Activated T-helper 17 cell treated with anti-CD3 and anti-CD28 coated beads, Interleukin-2, amount 50 U/mL, for 72 hours (primary cell): Measurements from ENCODE around the gene C9orf78. TPM values are rescaled to one million over a fixed set of nuclear protein-coding genes. Genes with fewer than 3 reads are reported as not detected.

Source experiments
- ATAC-seq: fragments of 150-1000 bp; cut with Tn5 transposase; replicated peaks from 2 replicates; pipeline ENCODE4 v1.10.0; 2021; ENCODE audit warnings: mild to moderate bottlenecking, moderate library complexity
- H3K27ac Mint-ChIP-seq: one replicate; pipeline ENCODE4 v1.8.0; 2022; ENCODE audit warnings: mixed read lengths
- H3K27me3 Mint-ChIP-seq: one replicate; pipeline ENCODE4 v1.8.0; 2022; ENCODE audit warnings: mixed read lengths
- H3K36me3 Mint-ChIP-seq: one replicate; pipeline ENCODE4 v1.8.0; 2022; ENCODE audit warnings: low read depth, mild to moderate bottlenecking, mixed read lengths
- H3K4me1 Mint-ChIP-seq: one replicate; pipeline ENCODE4 v1.8.0; 2022; ENCODE audit warnings: mixed read lengths
- H3K4me3 Mint-ChIP-seq: one replicate; pipeline ENCODE4 v1.8.0; 2022; ENCODE audit warnings: mild to moderate bottlenecking, mixed read lengths
- H3K9me3 Mint-ChIP-seq: one replicate; pipeline ENCODE4 v1.8.0; 2022; ENCODE audit warnings: mixed read lengths
- total RNA-seq, 2 donors: library from RNA; stranded (reverse); gene quantifications; one replicate each; pipeline ENCODE4 v1.2.3, GENCODE V29; 2022

Gene C9orf78
- total RNA-seq, 2 donors from 2014 or later, result 23.4 to 73.3 TPM

DNA sequence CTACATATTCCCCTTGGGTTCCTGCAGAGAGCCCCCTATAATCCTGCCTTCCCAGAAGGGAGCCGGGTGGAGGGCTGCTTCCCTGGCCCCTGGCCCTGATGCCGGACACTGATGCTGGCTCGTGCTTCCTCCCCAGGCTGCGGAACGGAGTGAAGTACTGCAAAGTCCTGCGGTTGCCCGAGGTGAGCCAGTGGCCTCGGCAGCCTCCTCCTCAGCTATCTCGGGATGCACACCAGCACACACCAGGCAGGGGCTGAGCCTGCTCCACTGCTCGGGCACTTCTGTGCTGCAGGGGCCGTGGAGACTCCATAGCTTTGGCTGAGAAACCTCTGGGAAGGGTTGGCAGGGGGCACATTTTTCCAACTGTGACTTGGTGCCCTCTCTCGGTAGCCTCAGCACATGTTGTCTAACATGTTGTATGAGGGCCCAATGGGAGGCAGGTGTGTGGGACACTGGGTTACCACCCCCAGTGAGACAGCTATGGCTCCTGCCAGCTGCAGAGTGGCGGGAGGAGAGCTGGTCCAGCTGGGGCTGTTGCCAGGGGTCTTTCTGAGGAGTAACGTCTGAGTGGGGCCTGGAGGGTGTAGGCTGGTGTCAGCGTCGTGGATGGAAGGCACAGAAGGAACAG lies 38.6 kb upstream of the C9orf78 start:
- Mint-ChIP-seq H3K9me3 (no peaks in the 10 kb centered on the region), H3K27me3 (no peaks in the 10 kb centered on the region), H3K36me3 (peaks cover 61% of the 10 kb centered on the region), H3K27ac (peak overlapping the region; percentile 17), H3K4me3 (no peak overlapping the region), H3K4me1 (no peaks in the 10 kb centered on the region)
- ATAC-seq, result no peak

DNA sequence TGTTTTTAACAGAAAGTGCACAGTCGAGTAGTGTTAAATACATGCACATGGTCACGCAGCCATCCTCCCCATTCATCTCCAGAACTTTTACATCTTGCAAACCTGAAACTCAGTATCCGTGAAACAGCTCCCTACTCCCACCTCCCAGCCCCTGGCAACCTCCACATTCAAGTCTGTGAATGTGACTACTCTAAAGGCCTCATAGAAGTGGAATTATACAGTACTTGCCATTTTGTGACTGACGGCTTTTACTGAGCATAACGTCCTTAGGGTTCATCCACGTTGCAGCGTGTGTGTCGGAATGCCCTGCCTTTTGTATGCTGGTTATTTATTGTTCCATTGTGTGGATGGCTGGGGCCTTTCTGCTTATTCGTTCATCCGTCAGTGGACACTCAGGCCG lies 36.0 kb upstream of the C9orf78 start:
- Mint-ChIP-seq H3K36me3 (peaks cover 51% of the 10 kb centered on the region), H3K9me3 (no peaks in the 10 kb centered on the region), H3K27ac (peak overlapping the region; percentile 29), H3K4me1 (peaks cover 15% of the 10 kb centered on the region), H3K27me3 (no peaks in the 10 kb centered on the region), H3K4me3 (peak overlapping the region; percentile 71)
- no peak for ATAC-seq

DNA sequence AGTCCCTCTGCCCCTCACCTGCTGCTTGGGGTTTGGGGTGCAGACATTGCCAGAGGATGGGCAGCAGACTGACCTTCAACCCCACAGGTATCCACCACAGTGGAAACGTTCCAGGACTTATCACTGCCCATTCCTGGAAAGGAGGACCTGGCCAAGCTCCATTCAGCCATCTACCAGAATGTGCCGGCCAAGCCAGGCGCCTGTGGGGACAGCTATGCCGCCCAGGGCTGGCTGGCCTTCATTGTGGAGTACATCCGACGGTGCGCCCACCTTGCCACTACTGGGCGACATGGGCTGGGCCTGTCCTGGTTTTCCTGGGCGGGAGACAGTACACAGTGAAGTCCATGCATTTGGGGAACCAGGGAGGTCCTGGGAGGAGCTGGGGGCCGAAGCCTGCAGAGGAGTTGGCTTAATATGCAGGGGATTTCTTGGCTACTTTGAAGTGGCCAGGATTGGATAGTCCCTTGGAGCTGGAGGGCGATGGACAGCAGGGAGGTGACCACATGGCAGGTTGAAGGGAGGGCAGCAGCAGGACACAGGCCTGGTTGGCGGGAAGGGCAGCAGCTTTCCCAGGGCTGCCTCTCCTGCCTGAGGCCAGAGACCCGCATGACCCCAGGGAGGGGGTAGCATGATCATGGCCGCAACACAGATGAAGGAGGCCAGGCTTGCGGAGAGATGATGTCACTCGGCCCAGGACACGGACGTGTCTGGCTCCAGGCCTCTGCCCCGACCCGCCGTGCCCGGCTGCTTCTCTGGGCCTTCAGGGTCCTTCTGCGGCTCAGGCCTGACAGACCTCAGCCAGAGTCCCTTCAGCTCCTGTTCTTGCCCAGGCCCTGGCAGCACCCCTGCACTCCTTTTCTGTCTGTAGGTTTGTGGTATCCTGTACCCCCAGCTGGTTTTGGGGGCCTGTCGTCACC lies 34.8 kb upstream of the C9orf78 start:
- Mint-ChIP-seq H3K27ac (peak overlapping the region; percentile 87), H3K4me1 (peaks cover 21% of the 10 kb centered on the region), H3K36me3 (peaks cover 53% of the 10 kb centered on the region), H3K4me3 (peak overlapping the region; percentile 71), H3K9me3 (no peaks in the 10 kb centered on the region), H3K27me3 (no peaks in the 10 kb centered on the region)
- ATAC-seq, result no peak

DNA sequence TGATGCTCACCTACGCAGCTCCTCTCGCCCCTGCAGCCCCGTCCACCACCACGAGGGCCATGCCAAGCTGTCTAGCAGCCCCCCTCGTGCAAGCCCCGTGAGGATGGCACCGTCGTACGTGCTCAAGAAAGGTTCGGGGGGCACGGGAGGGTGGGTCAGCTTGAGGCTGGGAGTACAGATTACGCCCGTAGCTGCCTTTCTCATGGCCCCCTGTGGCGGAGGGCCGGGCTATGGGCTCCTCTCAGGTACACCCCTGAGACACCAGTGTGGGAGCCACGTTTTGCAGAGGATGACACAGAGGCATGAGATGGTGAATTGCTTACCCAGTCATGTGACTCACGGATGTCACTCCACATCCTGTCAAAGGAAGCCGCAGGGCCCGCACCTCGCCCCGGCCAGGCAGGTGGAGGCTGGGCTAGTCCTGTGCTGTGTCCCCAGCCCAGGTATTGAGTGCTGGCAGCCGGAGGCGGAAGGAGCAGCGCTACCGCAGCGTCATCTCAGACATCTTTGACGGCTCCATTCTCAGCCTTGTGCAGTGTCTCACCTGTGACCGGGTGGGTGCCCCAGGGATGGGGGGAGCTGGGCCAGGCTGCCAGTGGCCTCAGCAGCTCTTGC lies 33.9 kb upstream of the C9orf78 start:
- peak overlapping the region; percentile 87 for H3K27ac Mint-ChIP-seq
- peak overlapping the region; percentile 71 for H3K4me3 Mint-ChIP-seq
- peaks cover 25% of the 10 kb centered on the region for H3K4me1 Mint-ChIP-seq
- ATAC-seq, result peak; percentile 91
- H3K27me3 Mint-ChIP-seq, result no peaks in the 10 kb centered on the region
- H3K9me3 Mint-ChIP-seq, result no peaks in the 10 kb centered on the region
- peaks cover 50% of the 10 kb centered on the region for H3K36me3 Mint-ChIP-seq

DNA sequence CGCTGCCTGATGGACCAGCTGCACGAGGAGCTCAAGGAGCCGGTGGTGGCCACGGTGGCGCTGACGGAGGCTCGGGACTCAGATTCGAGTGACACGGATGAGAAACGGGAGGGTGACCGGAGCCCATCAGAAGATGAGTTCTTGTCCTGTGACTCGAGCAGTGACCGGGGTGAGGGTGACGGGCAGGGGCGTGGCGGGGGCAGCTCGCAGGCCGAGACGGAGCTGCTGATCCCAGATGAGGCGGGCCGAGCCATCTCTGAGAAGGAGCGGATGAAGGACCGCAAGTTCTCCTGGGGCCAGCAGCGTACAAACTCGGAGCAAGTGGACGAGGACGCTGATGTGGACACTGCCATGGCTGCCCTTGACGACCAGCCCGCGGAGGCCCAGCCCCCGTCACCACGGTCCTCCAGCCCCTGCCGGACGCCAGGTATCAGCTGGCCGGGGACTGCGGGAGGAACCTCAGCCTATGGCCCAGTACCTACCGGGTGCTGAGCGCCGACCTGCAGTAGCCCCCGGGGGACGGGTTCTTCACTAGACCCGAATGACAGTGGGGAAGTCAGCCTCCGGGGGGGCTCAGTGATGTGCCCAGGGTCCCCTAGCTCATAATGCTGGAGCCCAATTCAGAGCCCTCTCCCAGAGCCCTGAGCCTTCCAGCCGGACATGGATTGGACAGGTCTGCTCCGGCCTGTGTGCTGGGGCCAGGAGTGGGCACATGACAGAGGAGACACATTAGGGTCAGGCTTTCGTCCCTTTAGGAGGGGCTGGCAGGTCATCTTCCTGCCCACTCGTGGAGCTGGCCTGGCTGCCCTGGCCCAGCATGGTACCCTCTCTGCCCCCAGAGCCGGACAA lies 33.2 kb upstream of the C9orf78 start:
- H3K27me3 Mint-ChIP-seq, result no peaks in the 10 kb centered on the region
- H3K4me3 Mint-ChIP-seq, result peak overlapping the region; percentile 79
- ATAC-seq, result no peak
- peaks cover 32% of the 10 kb centered on the region for H3K4me1 Mint-ChIP-seq
- H3K36me3 Mint-ChIP-seq, result peaks cover 50% of the 10 kb centered on the region
- H3K9me3 Mint-ChIP-seq, result no peaks in the 10 kb centered on the region
- peak overlapping the region; percentile 91 for H3K27ac Mint-ChIP-seq

DNA sequence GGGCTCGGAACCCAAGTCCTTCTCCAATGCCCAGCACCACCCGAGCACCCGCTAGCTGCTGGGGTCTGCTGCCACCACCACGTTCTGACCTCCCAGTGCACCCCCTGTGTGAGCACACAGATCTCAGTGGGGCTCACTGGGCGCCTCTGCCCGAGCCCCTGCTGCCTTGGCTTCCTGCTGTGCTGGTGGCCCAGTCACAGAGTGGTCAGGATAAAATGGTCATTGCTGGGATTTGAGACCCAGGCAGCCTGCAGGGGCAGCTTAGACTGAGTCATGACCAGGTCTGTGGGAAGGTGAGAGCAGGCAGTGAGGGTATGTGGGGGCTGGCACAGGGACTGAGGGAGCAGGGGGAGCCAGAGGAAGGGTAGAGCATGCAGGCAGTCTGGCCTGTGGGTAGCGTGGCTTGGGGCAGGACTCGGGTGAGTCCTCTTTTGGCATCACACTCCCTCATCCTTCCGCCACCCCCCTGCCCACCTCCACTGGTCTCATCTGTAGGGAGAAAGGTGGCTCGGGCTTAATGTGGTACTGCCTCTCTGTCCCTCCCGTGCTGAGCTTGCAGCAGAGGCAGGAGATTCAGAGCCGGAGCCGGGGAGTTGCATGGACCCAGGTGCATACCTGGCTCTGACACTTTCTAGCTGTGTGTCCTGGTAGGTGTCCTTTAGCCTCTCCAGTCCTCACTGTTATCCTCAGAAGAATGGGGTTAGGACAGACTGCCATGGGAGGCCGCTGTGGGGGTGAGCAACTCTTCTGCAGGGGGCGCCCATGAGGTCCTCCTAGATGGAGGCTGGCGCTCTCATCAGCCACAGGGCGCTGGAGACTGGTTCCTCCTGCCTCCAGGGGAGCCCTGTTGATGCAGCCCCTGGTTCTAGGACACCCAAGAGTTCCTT lies 32.3 kb upstream of the C9orf78 start:
- Mint-ChIP-seq H3K27me3 (no peaks in the 10 kb centered on the region), H3K36me3 (peaks cover 52% of the 10 kb centered on the region), H3K9me3 (no peaks in the 10 kb centered on the region), H3K4me1 (peaks cover 37% of the 10 kb centered on the region), H3K4me3 (peak overlapping the region; percentile 79), H3K27ac (peak overlapping the region; percentile 91)
- ATAC-seq, result no peak

DNA sequence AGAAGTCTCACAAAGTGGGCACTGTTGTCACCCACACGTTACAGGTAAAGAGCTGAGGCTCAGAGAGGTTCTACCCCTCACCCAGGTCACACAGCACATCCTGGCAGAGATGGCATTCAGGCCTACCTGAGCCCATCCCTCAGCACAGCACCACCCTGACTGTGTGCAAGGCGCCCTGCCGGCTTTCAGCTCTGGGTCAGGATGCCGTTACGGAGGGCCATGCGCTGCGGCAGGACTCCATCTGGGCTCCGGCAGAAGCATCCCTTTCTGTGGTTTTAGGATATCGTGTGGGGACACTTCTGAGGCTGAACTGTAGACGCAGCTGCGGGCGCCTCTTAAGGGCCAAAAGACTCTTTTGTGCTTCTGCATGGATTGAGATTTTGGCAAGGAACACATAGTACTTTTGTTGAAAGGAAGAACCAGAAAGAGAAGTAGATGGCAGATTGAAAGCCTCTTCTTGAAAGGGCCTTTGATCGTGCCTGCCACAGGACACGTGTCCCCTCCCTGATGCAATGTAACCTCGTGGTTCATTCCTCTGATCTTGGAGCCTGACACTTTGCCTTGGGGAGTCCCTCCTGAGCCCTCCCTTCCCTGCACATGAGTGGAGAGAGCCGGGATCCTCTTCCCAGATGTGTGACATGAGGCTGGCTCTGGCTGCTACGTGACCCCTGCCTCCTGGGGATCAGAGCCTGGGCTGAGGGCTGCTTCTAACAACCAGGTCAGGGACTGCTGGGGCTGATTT lies 31.5 kb upstream of the C9orf78 start:
- Mint-ChIP-seq H3K9me3 (no peaks in the 10 kb centered on the region), H3K27ac (peak overlapping the region; percentile 91), H3K4me3 (peak overlapping the region; percentile 79), H3K36me3 (peaks cover 52% of the 10 kb centered on the region), H3K27me3 (no peaks in the 10 kb centered on the region), H3K4me1 (peaks cover 37% of the 10 kb centered on the region)
- ATAC-seq, result no peak

DNA sequence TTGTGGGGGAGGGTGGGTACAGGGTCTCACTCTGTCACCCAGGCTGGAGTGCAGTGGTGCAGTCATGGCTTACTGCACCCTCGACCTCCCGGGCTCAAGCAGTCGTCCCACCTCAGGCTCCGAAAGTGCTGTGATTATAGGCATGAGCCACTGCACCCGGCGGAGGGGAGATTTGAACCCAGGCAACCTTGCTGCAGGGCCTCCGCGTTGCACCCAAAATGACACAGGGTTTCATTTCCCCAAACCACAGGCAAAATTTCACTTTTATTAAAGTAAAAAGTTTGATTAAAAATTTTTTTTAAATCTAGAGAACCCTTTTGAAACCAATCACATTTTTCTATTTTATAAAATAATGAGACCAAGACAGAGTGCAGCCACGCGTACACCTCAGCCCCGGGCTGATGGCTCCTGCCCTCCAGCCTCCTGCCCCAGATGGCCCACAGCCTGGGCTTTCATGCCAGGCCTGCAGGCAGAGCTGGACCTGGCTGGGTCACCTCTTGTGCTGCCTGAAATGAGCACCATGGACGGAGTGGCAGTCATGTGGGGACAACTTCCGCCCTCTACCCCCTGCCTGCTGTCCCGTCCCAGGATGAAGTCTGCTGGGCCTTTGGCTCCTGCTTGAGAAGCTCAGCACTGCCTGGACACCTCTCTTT lies 30.7 kb upstream of the C9orf78 start:
- peak overlapping the region; percentile 79 for H3K4me3 Mint-ChIP-seq
- H3K9me3 Mint-ChIP-seq, result no peaks in the 10 kb centered on the region
- ATAC-seq, result no peak
- H3K36me3 Mint-ChIP-seq, result peaks cover 52% of the 10 kb centered on the region
- peak overlapping the region; percentile 91 for H3K27ac Mint-ChIP-seq
- no peaks in the 10 kb centered on the region for H3K27me3 Mint-ChIP-seq
- H3K4me1 Mint-ChIP-seq, result peaks cover 40% of the 10 kb centered on the region

DNA sequence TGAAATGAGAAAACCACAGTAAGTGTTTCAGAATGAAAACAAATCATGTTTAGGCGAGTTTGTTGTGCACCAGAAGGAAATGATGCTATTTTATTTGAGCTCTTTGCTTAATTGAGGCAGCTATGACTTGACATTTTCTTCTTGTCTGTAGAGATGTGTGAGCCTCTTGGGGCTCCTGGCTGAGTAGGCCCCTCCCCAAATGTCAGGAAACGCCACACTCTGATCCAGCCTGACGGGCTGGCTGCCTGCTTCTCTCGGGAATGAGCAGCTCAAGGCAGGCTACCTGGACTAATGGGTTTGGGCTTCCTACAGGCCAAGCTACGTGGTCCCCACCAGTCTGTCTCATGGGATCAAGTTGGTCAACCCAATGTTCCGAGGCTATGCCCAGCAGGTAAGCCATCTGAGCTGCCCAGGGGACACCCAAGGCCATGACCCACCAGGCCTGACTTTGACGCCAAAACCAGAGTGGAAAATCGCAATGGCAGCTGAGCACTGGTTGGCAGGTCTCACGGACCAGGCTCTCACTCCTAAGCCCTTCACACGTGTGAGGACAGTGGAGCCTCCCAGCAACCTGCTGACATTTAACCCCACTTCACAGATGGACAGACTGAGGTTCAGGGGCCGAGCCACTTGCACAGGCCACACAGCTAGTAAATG lies 30.0 kb upstream of the C9orf78 start:
- peak overlapping the region; percentile 92 for H3K27ac Mint-ChIP-seq
- no peaks in the 10 kb centered on the region for H3K27me3 Mint-ChIP-seq
- H3K4me1 Mint-ChIP-seq, result peaks cover 42% of the 10 kb centered on the region
- H3K4me3 Mint-ChIP-seq, result peak overlapping the region; percentile 73
- H3K36me3 Mint-ChIP-seq, result peaks cover 53% of the 10 kb centered on the region
- ATAC-seq, result peak; percentile 30
- H3K9me3 Mint-ChIP-seq, result no peaks in the 10 kb centered on the region

DNA sequence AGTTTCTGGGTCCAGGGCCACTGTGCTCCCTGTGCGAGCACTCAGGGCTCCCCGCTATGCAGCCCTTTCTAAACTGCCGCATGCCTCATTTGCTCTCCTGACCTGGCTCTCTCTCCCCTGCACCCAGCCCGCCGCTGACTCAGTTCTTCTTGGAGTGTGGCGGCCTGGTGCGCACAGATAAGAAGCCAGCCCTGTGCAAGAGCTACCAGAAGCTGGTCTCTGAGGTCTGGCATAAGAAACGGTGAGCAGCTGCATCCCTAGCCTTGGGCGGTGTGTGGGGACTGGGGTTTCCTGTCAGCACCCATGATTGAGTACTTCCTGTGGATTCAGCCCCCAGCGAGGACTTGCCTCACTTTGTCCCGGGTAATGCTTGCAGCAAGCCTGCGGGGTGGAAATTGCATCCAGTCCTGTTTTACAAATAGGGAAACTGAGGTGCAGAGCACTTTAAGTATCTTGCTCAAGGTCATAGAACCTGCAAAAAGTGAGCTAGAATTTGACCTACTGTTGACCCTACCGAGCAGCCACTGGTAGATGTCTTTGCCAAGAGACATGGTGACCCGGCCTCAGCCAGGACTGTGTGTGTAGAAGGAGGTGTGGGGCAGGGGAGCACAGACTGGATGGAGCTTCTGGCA lies 28.1 kb upstream of the C9orf78 start:
- H3K4me3 Mint-ChIP-seq, result peak overlapping the region; percentile 76
- H3K27ac Mint-ChIP-seq, result peak overlapping the region; percentile 89
- ATAC-seq, result peak; percentile 80
- H3K9me3 Mint-ChIP-seq, result no peaks in the 10 kb centered on the region
- peaks cover 42% of the 10 kb centered on the region for H3K4me1 Mint-ChIP-seq
- H3K36me3 Mint-ChIP-seq, result peaks cover 59% of the 10 kb centered on the region
- no peaks in the 10 kb centered on the region for H3K27me3 Mint-ChIP-seq

DNA sequence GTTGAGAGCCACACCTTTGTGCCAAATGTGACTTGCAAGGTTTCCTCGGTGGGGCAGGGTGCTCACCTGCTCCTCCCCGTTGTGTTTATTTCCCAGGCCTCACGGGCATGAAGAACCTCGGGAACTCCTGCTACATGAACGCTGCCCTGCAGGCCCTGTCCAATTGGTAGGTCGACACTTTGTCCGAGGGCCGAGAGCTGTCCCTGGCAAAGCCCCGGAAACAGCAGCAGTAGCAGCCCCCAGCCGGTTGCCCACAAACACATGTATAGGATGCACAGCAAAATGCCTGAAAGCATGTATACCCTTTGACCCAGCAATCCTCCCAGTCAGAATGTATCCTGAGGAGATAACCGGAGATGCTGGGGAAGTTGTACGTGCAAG lies 26.4 kb upstream of the C9orf78 start:
- H3K27me3 Mint-ChIP-seq, result no peaks in the 10 kb centered on the region
- H3K27ac Mint-ChIP-seq, result no peak overlapping the region
- peaks cover 31% of the 10 kb centered on the region for H3K4me1 Mint-ChIP-seq
- H3K4me3 Mint-ChIP-seq, result peak overlapping the region; percentile 31
- ATAC-seq, result no peak
- no peaks in the 10 kb centered on the region for H3K9me3 Mint-ChIP-seq
- peaks cover 68% of the 10 kb centered on the region for H3K36me3 Mint-ChIP-seq
